Embryonic facial prominence (tissue), 1 donor: ENCODE measurements around the gene SLC24A4.

ENCODE experiments used
- DNase-seq: peaks from one replicate; pipeline ENCODE4 v3.0.0-alpha.2; 2016; ENCODE audit errors: extremely low spot score

Gene SLC24A4

GRCh38 chr14:92475451-92476187 lies 152.7 kb downstream of the SLC24A4 start:
- no peak for DNase-seq

GRCh38 chr14:92480856-92481255 lies 157.9 kb downstream of the SLC24A4 start:
- DNase-seq: no peak

GRCh38 chr14:92481386-92481785 lies 158.4 kb downstream of the SLC24A4 start:
- DNase-seq: no peak

- no peak for DNase-seq
These were observed 159.0 kb downstream of the SLC24A4 start for GRCh38 chr14:92481811-92482555.

- no peak for DNase-seq
These were observed 159.8 kb downstream of the SLC24A4 start for GRCh38 chr14:92482621-92483319.

- no peak for DNase-seq
These were observed 161.3 kb downstream of the SLC24A4 start for GRCh38 chr14:92484132-92484823.

GRCh38 chr14:92486881-92487280 lies 163.9 kb downstream of the SLC24A4 start:
- DNase-seq: no peak

- no peak for DNase-seq
These were observed 164.7 kb downstream of the SLC24A4 start for GRCh38 chr14:92487513-92488133.

GRCh38 chr14:92489394-92490238 lies 166.7 kb downstream of the SLC24A4 start:
- DNase-seq: no peak

GRCh38 chr14:92490239-92490959 lies 167.4 kb downstream of the SLC24A4 start:
- DNase-seq: no peak

- no peak for DNase-seq
These were observed 168.8 kb downstream of the SLC24A4 start for GRCh38 chr14:92491782-92492181.

- no peak for DNase-seq
These were observed 169.3 kb downstream of the SLC24A4 start for GRCh38 chr14:92492258-92492657.

- DNase-seq: no peak
These were observed 170.1 kb downstream of the SLC24A4 start for GRCh38 chr14:92493024-92493423.

- no peak for DNase-seq
These were observed 170.5 kb downstream of the SLC24A4 start for GRCh38 chr14:92493492-92493891.

GRCh38 chr14:92494512-92494911 lies 171.5 kb downstream of the SLC24A4 start:
- DNase-seq: no peak

GRCh38 chr14:92495027-92495426 lies 172.1 kb downstream of the SLC24A4 start:
- DNase-seq: no peak

GRCh38 chr14:92496191-92496857 lies 173.4 kb downstream of the SLC24A4 start:
- DNase-seq: no peak

GRCh38 chr14:92497391-92497790 lies 174.4 kb downstream of the SLC24A4 start:
- DNase-seq: no peak

- no peak for DNase-seq
These were observed 176.3 kb downstream of the SLC24A4 start for GRCh38 chr14:92499234-92499633.
